NCI-H2196 (cell line): Measurements from ENCODE around the gene FAM107B.
"Not testable (repeated sequence)": the region's sequence is repeated elsewhere in the genome, so short reads cannot be mapped to it uniquely, and the experiment has no call there.

Experiments
- DNase-seq: peaks from one replicate; lab custom pipeline; 2025; ENCODE audit not compliant: unreplicated experiment; lab: John Stamatoyannopoulos, UW

FAM107B gene

GRCh38 chr10:14667280-14667679 lies 107.4 kb downstream of the FAM107B start:
- DNase-seq: no peak

- DNase-seq: no peak
These were observed 108.5 kb downstream of the FAM107B start for GRCh38 chr10:14665865-14666857.

- DNase-seq: peak; percentile 45
These were observed 109.4 kb downstream of the FAM107B start for GRCh38 chr10:14665304-14665703.

DNA sequence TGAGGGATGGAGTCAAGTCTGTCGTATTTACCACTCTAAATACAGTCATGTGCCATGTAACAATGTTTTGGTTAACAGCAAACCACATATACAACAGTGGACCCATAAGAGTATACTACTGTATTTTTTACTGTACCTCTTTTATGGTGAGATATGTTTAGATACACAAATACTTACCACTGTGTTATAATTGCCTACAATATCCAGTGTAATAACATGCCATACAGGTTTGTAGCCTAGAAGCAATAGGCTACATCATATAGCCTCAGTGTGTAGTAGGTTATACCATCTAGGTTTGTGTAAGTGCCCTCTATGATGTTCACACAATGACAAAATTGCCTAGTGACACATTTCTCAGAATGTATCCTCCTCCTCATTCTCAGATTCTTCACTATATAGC lies 110.4 kb downstream of the FAM107B start:
- DNase-seq: no peak

GRCh38 chr10:14661818-14662217 lies 112.9 kb downstream of the FAM107B start:
- no peak for DNase-seq

GRCh38 chr10:14660831-14661230 lies 113.9 kb downstream of the FAM107B start:
- DNase-seq: no peak

DNA sequence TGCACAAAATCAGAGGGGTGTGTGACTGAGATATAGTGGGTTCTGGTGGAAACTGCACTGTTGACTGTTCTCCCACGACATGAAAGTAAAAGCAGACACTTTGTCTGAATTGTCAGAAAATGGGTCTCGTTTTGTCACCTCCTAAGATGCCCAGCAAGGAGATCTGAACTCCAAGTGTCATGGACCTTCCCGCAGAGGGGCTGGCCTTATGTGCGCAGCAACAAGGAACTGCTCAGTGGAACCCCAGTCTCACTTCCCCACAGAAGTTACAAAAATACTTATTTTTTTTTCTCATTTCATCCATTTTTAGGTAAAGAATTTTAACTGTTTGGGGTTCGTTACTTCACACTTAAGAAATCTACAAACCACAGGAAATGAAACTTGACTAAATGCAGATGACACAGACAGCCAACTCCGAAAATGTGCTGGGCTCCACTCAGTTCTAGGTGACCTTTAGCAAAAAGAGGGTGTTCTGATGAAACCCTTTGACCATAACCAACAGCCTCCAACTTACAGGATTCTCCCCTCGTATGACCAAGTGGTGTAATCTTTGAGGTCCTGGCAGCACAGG lies 115.0 kb downstream of the FAM107B start:
- no peak for DNase-seq

DNA sequence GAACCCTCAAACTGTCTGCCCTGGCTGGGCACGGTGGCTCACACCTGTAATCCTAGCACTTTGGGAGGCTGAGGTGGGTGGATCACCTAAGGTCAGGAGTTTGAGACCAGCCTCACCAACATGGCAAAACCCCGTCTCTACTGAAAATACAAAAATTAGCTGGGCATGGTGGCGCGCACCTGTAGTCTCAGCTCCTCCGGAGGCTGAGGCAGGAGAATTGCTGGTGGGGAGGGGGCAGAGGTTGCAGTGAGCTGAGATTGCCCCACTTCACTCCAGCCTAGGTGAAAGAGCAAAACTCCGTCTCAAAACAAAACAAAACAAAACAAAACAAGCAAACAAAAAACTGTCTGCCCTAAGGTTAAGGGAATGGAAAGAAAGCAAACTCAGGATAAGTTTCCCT lies 115.6 kb downstream of the FAM107B start:
- DNase-seq: not testable (repeated sequence)

GRCh38 chr10:14658331-14659127 lies 116.2 kb downstream of the FAM107B start:
- no peak for DNase-seq

- DNase-seq: no peak
These were observed 118.5 kb downstream of the FAM107B start for GRCh38 chr10:14656052-14656730.

GRCh38 chr10:14654821-14655382 lies 119.8 kb downstream of the FAM107B start:
- DNase-seq: no peak

GRCh38 chr10:14653271-14654161 lies 121.2 kb downstream of the FAM107B start:
- no peak for DNase-seq

DNA sequence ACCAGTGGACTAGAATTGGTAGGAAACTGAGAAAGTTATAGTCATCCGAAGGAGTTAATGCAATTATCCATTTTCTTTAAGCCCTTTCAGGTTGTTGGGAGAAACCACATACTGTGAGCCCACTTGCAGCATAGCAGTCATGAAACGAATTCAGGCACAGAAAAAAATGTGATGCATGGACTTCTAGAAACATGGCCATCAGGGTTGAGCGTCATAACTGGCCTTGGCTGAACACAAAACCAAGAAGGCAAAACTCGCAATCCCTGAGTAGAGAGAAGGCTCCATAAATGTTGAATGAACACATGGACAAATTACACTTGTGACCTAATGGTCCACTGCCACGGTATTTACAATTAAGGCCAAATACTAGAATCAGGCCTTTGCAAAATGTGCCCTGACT lies 121.9 kb downstream of the FAM107B start:
- no peak for DNase-seq

DNA sequence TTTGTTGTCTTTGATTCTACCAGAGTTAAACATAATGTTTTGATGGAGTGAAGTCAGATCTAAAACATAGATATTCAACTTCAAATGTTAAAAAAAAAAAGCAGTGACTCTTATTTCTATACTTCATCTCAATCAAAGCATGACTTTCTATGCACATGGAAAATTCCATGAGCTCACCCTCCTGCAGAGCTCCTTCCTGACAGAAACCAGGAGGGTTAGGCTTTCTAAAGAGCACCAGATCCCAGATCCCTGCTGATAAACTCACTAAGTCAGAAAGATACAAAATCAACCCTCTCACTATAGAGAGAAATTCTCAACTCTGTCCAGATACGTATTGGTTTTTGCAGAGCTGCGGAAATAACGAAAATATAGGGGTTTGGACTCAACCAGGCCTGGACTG lies 122.6 kb downstream of the FAM107B start:
- no peak for DNase-seq

GRCh38 chr10:14649739-14650138 lies 125.0 kb downstream of the FAM107B start:
- no peak for DNase-seq

GRCh38 chr10:14648946-14649345 lies 125.8 kb downstream of the FAM107B start:
- DNase-seq: no peak

DNA sequence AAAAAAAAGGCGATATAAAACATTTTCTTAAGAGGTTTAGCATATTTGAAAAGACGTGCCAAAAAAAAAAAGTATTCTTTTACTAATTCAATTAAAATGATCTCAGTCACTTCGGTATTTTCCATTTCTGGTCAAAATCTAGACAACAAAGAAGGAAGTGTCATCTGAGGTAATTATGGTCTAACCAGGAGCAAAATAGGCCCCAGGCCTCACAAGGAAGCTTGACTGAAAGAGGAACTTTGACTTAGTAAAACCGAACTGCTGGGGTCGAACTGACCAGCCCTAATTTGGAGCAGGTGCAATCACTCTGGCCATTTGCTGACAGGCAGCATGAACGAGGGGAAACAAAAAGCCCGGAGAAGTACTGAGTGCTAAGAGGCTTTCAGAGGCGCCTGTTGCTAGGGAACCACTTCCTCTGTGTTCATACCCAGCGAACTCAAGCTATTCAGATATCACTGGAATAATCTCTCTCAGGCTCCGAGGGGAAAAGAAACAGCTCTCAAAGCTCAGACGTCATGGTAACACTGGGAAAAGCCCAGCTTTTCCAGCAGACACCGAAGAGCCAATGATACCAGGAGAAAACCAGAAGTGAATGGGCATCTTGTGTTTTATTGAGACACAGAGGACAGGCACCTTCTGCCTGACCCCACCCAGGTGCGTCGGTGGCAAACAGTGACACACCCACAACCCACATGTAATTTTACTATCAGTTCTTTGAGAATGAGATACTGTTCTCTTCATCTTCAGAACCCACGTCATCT lies 126.5 kb downstream of the FAM107B start:
- DNase-seq: peak; percentile 64

DNA sequence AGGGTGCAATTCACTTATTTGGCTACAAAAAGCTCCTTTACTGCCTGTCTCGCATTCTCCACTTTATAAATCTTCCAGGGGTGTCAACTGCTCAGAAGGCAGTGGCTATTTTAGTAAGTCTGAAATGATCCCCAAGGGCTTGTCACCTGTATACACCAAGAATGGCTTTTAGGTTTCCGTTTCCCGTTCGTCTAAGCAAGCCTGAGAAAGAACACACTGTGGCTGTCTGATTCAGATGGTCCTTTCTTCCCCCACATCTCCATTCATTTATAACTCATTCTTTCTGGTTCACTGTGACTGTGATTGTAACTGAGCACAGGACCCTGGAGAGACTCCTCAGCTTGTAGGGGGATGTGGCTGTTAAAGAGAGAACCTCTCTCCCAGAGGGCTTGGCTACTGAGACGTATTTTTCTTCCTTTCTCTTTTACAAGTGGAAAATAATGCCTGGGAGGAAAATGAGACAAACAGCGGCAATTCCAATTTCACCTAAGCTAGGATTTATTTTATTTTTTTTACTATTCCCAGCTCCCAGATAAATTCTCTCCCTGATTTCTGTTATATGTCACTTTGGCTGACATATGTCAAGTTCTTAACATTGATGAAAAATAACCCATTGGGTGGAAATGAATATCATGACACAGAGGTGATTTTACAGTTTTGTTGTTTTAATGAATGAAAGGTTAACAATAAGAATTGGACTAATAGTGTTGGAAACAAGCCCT lies 129.3 kb downstream of the FAM107B start:
- no peak for DNase-seq
